ENCODE data around the gene WDR64.

Gene WDR64

GRCh38 chr1:241617426-241617825 is 34.7 kb upstream of the WDR64 start:
- no peak overlapping the region for H3K4me3 Mint-ChIP-seq
- H3K27me3 Mint-ChIP-seq = no peaks in the 10 kb centered on the region
- H3K36me3 Mint-ChIP-seq (ENCODE audit: low read depth) = peaks cover 12% of the 10 kb centered on the region
- H3K4me1 Mint-ChIP-seq (ENCODE audit: low read depth) = peaks cover 40% of the 10 kb centered on the region
- H3K9me3 Mint-ChIP-seq = no peaks in the 10 kb centered on the region
- no peak overlapping the region for H3K27ac Mint-ChIP-seq

GRCh38 chr1:241622669-241623068 is 29.4 kb upstream of the WDR64 start:
- Mint-ChIP-seq H3K4me1 (ENCODE audit: low read depth) (peaks cover 13% of the 10 kb centered on the region), H3K27ac (no peak overlapping the region), H3K9me3 (no peaks in the 10 kb centered on the region), H3K27me3 (no peaks in the 10 kb centered on the region), H3K36me3 (ENCODE audit: low read depth) (peaks cover 9% of the 10 kb centered on the region), H3K4me3 (no peak overlapping the region)

GRCh38 chr1:241624935-241625334 is 27.1 kb upstream of the WDR64 start:
- no peak overlapping the region for H3K4me3 Mint-ChIP-seq
- H3K36me3 Mint-ChIP-seq (ENCODE audit: low read depth) = peaks cover 15% of the 10 kb centered on the region
- H3K27me3 Mint-ChIP-seq = no peaks in the 10 kb centered on the region
- H3K4me1 Mint-ChIP-seq (ENCODE audit: low read depth) = peaks cover 15% of the 10 kb centered on the region
- no peak overlapping the region for H3K27ac Mint-ChIP-seq
- H3K9me3 Mint-ChIP-seq = no peaks in the 10 kb centered on the region

- peak overlapping the region; percentile 59 for H3K27ac Mint-ChIP-seq
- no peaks in the 10 kb centered on the region for H3K27me3 Mint-ChIP-seq
- H3K36me3 Mint-ChIP-seq (ENCODE audit: low read depth) = peaks cover 18% of the 10 kb centered on the region
- H3K4me1 Mint-ChIP-seq (ENCODE audit: low read depth) = peaks cover 28% of the 10 kb centered on the region
- H3K9me3 Mint-ChIP-seq = no peaks in the 10 kb centered on the region
- peak overlapping the region; percentile 8 for H3K4me3 Mint-ChIP-seq
These were observed 24.4 kb upstream of the WDR64 start for GRCh38 chr1:241627453-241628259.

GRCh38 chr1:241630005-241630404 is 22.1 kb upstream of the WDR64 start:
- Mint-ChIP-seq H3K4me3 (no peak overlapping the region), H3K36me3 (ENCODE audit: low read depth) (peaks cover 38% of the 10 kb centered on the region), H3K27ac (no peak overlapping the region), H3K27me3 (no peaks in the 10 kb centered on the region), H3K4me1 (ENCODE audit: low read depth) (peaks cover 35% of the 10 kb centered on the region), H3K9me3 (no peaks in the 10 kb centered on the region)

GRCh38 chr1:241630476-241630875 is 21.6 kb upstream of the WDR64 start:
- Mint-ChIP-seq H3K4me3 (no peak overlapping the region), H3K36me3 (ENCODE audit: low read depth) (peaks cover 43% of the 10 kb centered on the region), H3K9me3 (no peaks in the 10 kb centered on the region), H3K4me1 (ENCODE audit: low read depth) (peaks cover 40% of the 10 kb centered on the region), H3K27me3 (no peaks in the 10 kb centered on the region), H3K27ac (no peak overlapping the region)

- H3K27me3 Mint-ChIP-seq = no peaks in the 10 kb centered on the region
- H3K27ac Mint-ChIP-seq = no peak overlapping the region
- H3K4me3 Mint-ChIP-seq = no peak overlapping the region
- H3K9me3 Mint-ChIP-seq = no peaks in the 10 kb centered on the region
- peaks cover 46% of the 10 kb centered on the region for H3K36me3 Mint-ChIP-seq (ENCODE audit: low read depth)
- peaks cover 43% of the 10 kb centered on the region for H3K4me1 Mint-ChIP-seq (ENCODE audit: low read depth)
These were observed 21.2 kb upstream of the WDR64 start for GRCh38 chr1:241630899-241631298.

- Mint-ChIP-seq H3K36me3 (ENCODE audit: low read depth) (peaks cover 51% of the 10 kb centered on the region), H3K27ac (no peak overlapping the region), H3K4me1 (ENCODE audit: low read depth) (peaks cover 48% of the 10 kb centered on the region), H3K27me3 (no peaks in the 10 kb centered on the region), H3K9me3 (no peaks in the 10 kb centered on the region), H3K4me3 (peak overlapping the region; percentile 57)
These were observed 20.4 kb upstream of the WDR64 start for GRCh38 chr1:241631674-241632073.

- peaks cover 57% of the 10 kb centered on the region for H3K36me3 Mint-ChIP-seq (ENCODE audit: low read depth)
- no peaks in the 10 kb centered on the region for H3K27me3 Mint-ChIP-seq
- peaks cover 53% of the 10 kb centered on the region for H3K4me1 Mint-ChIP-seq (ENCODE audit: low read depth)
These were observed 19.1 kb upstream of the WDR64 start for GRCh38 chr1:241632987-241633386.

GRCh38 chr1:241635556-241636152 is 16.4 kb upstream of the WDR64 start:
- Mint-ChIP-seq H3K27ac (peak overlapping the region; percentile 40), H3K36me3 (ENCODE audit: low read depth) (peaks cover 52% of the 10 kb centered on the region), H3K9me3 (no peaks in the 10 kb centered on the region), H3K4me3 (no peak overlapping the region), H3K27me3 (no peaks in the 10 kb centered on the region), H3K4me1 (ENCODE audit: low read depth) (peaks cover 54% of the 10 kb centered on the region)

More at GRCh38 chr1:241632987-241633386, 19.1 kb upstream of the WDR64 start:
- no peak overlapping the region for H3K27ac Mint-ChIP-seq
- no peaks in the 10 kb centered on the region for H3K9me3 Mint-ChIP-seq
- no peak overlapping the region for H3K4me3 Mint-ChIP-seq

GRCh38 chr1:241636291-241636690 is 15.8 kb upstream of the WDR64 start:
- Mint-ChIP-seq H3K9me3 (no peaks in the 10 kb centered on the region), H3K27me3 (no peaks in the 10 kb centered on the region), H3K4me1 (ENCODE audit: low read depth) (peaks cover 59% of the 10 kb centered on the region), H3K36me3 (ENCODE audit: low read depth) (peaks cover 52% of the 10 kb centered on the region), H3K4me3 (peak overlapping the region; percentile 54), H3K27ac (no peak overlapping the region)

- Mint-ChIP-seq H3K9me3 (peaks cover 1% of the 10 kb centered on the region), H3K27ac (no peak overlapping the region), H3K27me3 (no peaks in the 10 kb centered on the region), H3K4me1 (ENCODE audit: low read depth) (peaks cover 52% of the 10 kb centered on the region), H3K36me3 (ENCODE audit: low read depth) (peaks cover 45% of the 10 kb centered on the region), H3K4me3 (peak overlapping the region; percentile 87)
These were observed 15.0 kb upstream of the WDR64 start for GRCh38 chr1:241637046-241637590.

GRCh38 chr1:241637604-241638003 is 14.5 kb upstream of the WDR64 start:
- H3K36me3 Mint-ChIP-seq (ENCODE audit: low read depth) = peaks cover 42% of the 10 kb centered on the region
- no peaks in the 10 kb centered on the region for H3K27me3 Mint-ChIP-seq
- no peak overlapping the region for H3K27ac Mint-ChIP-seq
- H3K4me3 Mint-ChIP-seq = peak overlapping the region; percentile 87
- H3K4me1 Mint-ChIP-seq (ENCODE audit: low read depth) = peaks cover 48% of the 10 kb centered on the region
- peaks cover 6% of the 10 kb centered on the region for H3K9me3 Mint-ChIP-seq

GRCh38 chr1:241638099-241638682 is 13.9 kb upstream of the WDR64 start:
- H3K4me1 Mint-ChIP-seq (ENCODE audit: low read depth) = peaks cover 48% of the 10 kb centered on the region
- peak overlapping the region; percentile 87 for H3K4me3 Mint-ChIP-seq
- no peaks in the 10 kb centered on the region for H3K27me3 Mint-ChIP-seq
- peaks cover 39% of the 10 kb centered on the region for H3K36me3 Mint-ChIP-seq (ENCODE audit: low read depth)
- H3K9me3 Mint-ChIP-seq = peaks cover 6% of the 10 kb centered on the region
- H3K27ac Mint-ChIP-seq = no peak overlapping the region

Measured in stimulated activated naive CD8-positive, alpha-beta T cell treated with anti-CD3 and anti-CD28 coated beads, Interleukin-15, Interleukin-2, amounts not matched to agents 100 ng/mL and 50 ng/mL, for 24 hours (primary cell).